Measurements from ENCODE around the gene TRIM65. TPM values are rescaled to one million over a fixed set of nuclear protein-coding genes. Genes with fewer than 3 reads are reported as not detected.

Gene TRIM65
- total and polyA plus RNA-seq, 8 donors, result 8.2 to 13.1 (median 10.5) TPM

- DNase-seq (peak in 2 of 6 donors; percentile 51 to 62), FAIRE-seq (no peak), ATAC-seq (no peak)
- WGBS, 2 donors, result 68 to 69% methylated on average over 14 of the region's 14 CpGs
- TF ChIP-seq CTCF (IDR thresholded peaks at IDR 0.05), result no peak
- no peaks in the 10 kb centered on the region for H3K36me3 ChIP-seq
- H3K27ac ChIP-seq, result no peak overlapping the region
- no peaks in the 10 kb centered on the region for H3K9me3 ChIP-seq
- no peak overlapping the region for H3K4me3 ChIP-seq
- intact Hi-C loops (cut with DNase I), result loop anchor here in 1 of 3 donors (5.0 kb wide), 1 partner anchor 98 kb away; no protein-coding TSS in a partner anchor
- no peaks in the 10 kb centered on the region for H3K27me3 ChIP-seq
- peaks cover 0 to 6% (median 3%) of the 10 kb centered on the region in 3 donors for H3K4me1 ChIP-seq
These were observed 12.5 kb upstream of the TRIM65 start for GRCh38 chr17:75909051-75909811.

- WGBS, 2 donors, result 78% methylated on average over 6 of the region's 6 CpGs
- H3K9me3 ChIP-seq, result no peaks in the 10 kb centered on the region
- no peak for TF ChIP-seq CTCF (IDR thresholded peaks at IDR 0.05)
- ATAC-seq (no peak), DNase-seq (no peak), FAIRE-seq (no peak)
- no peak overlapping the region for H3K4me3 ChIP-seq
- no peaks in the 10 kb centered on the region for H3K27me3 ChIP-seq
- intact Hi-C loops (cut with DNase I), result loop anchor here in 1 of 3 donors (5.0 kb wide), 1 partner anchor 99 kb away; no protein-coding TSS in a partner anchor
- no peak overlapping the region for H3K27ac ChIP-seq
- H3K4me1 ChIP-seq, result peaks cover 0 to 14% (median 13%) of the 10 kb centered on the region in 3 donors
- H3K36me3 ChIP-seq, result no peaks in the 10 kb centered on the region
These were observed 11.4 kb upstream of the TRIM65 start for GRCh38 chr17:75908201-75908600.

- Histone ChIP-seq H3K36me3 (peaks cover 3 to 7% (median 6%) of the 10 kb centered on the region in 3 donors), H3K27me3 (no peaks in the 10 kb centered on the region), H3K27ac (peak overlapping the region in 1 of 4 donors; percentile 2), H3K9me3 (no peaks in the 10 kb centered on the region), H3K4me3 (no peak overlapping the region), H3K4me1 (peaks cover 0 to 15% (median 13%) of the 10 kb centered on the region in 3 donors)
- WGBS, 2 donors, result 88 to 91% methylated on average over 10 of the region's 10 CpGs
- TF ChIP-seq CTCF (IDR thresholded peaks at IDR 0.05), result no peak
- ATAC-seq (no peak), DNase-seq (peak in 2 of 6 donors; percentile 58 to 69), FAIRE-seq (no peak)
- intact Hi-C loops (cut with DNase I), result loop anchor here in 1 of 3 donors (5.0 kb wide), 1 partner anchor 101 kb away; no protein-coding TSS in a partner anchor
These were observed 9.6 kb upstream of the TRIM65 start for GRCh38 chr17:75906143-75906884.

- no peaks in the 10 kb centered on the region for H3K27me3 ChIP-seq
- no peak for FAIRE-seq
- WGBS, 2 donors, result 1 to 2% methylated on average over 54 to 67 of the region's 69 CpGs
These were observed 8.2 kb upstream of the TRIM65 start, which contains the start of gene MRPL38 for GRCh38 chr17:75904749-75905521. Gene MRPL38, minus strand, starts transcription at chr17:75904884. Its CDS starts 9 bp downstream, at chr17:75904875.

More at GRCh38 chr17:75904749-75905521, 8.2 kb upstream of the TRIM65 start, which contains the start of gene MRPL38:
- Histone ChIP-seq H3K4me3 (peak within 1 kb of the TSS; percentile 41 to 92 (median 87)), H3K9me3 (no peaks in the 10 kb centered on the region), H3K36me3 (peaks cover 3 to 16% (median 9%) of the 10 kb centered on the region in 3 donors), H3K27ac (peak within 1 kb of the TSS; percentile 88 to 93 (median 90)), H3K4me1 (peaks cover 0 to 15% (median 13%) of the 10 kb centered on the region in 3 donors)
- ATAC-seq, result peak; percentile 95 to 97 (median 96)
- intact Hi-C loops (cut with DNase I), result loop anchor here in 2 of 3 donors (2.0 to 5.0 kb wide), 2 partner anchors 100 to 102 kb away; no protein-coding TSS in a partner anchor
- peak; percentile 92 to 99 (median 98) for DNase-seq
- TF ChIP-seq CTCF (IDR thresholded peaks at IDR 0.05), result peak; percentile 97 to 100 (median 98)
